Stimulated activated naive CD8-positive, alpha-beta T cell treated with anti-CD3 and anti-CD28 coated beads, Interleukin-15, Interleukin-2, amounts not matched to agents 100 ng/mL and 50 ng/mL, for 24 hours (primary cell): ENCODE data around the gene MYH13.
"Not testable (repeated sequence)": the region's sequence is repeated elsewhere in the genome, so short reads cannot be mapped to it uniquely, and the experiment has no call there.

Experiments used
- H3K27ac Mint-ChIP-seq: one replicate; pipeline ENCODE4 v1.8.0; 2021; ENCODE audit warnings: mild to moderate bottlenecking, mixed read lengths
- H3K27me3 Mint-ChIP-seq: one replicate; pipeline ENCODE4 v1.8.0; 2021; ENCODE audit warnings: mixed read lengths
- H3K36me3 Mint-ChIP-seq: one replicate; pipeline ENCODE4 v1.8.0; 2021; ENCODE audit warnings: low read depth, mixed read lengths
- H3K4me1 Mint-ChIP-seq: one replicate; pipeline ENCODE4 v1.8.0; 2021; ENCODE audit warnings: low read depth, mixed read lengths
- H3K4me3 Mint-ChIP-seq: one replicate; pipeline ENCODE4 v1.8.0; 2021; ENCODE audit warnings: mild to moderate bottlenecking, mixed read lengths
- H3K9me3 Mint-ChIP-seq: one replicate; pipeline ENCODE4 v1.8.0; 2021; ENCODE audit warnings: mixed read lengths

The MYH13 gene

GRCh38 chr17:10297691-10298090 is 75.1 kb downstream of the MYH13 start:
- no peak overlapping the region for H3K4me3 Mint-ChIP-seq
- H3K4me1 Mint-ChIP-seq, result peaks cover 9% of the 10 kb centered on the region
- no peaks in the 10 kb centered on the region for H3K36me3 Mint-ChIP-seq
- H3K27me3 Mint-ChIP-seq, result peaks cover 13% of the 10 kb centered on the region
- no peak overlapping the region for H3K27ac Mint-ChIP-seq
- H3K9me3 Mint-ChIP-seq, result no peaks in the 10 kb centered on the region

GRCh38 chr17:10295728-10296343 is 77.0 kb downstream of the MYH13 start:
- Mint-ChIP-seq H3K27ac (no peak overlapping the region), H3K27me3 (peaks cover 27% of the 10 kb centered on the region), H3K4me1 (peaks cover 16% of the 10 kb centered on the region), H3K4me3 (no peak overlapping the region), H3K36me3 (no peaks in the 10 kb centered on the region), H3K9me3 (no peaks in the 10 kb centered on the region)

GRCh38 chr17:10294180-10294579 is 78.6 kb downstream of the MYH13 start:
- H3K27ac Mint-ChIP-seq, result peak overlapping the region; percentile 59
- no peak overlapping the region for H3K4me3 Mint-ChIP-seq

GRCh38 chr17:10292057-10292937 is 80.5 kb downstream of the MYH13 start:
- Mint-ChIP-seq H3K36me3 (no peaks in the 10 kb centered on the region), H3K4me3 (no peak overlapping the region), H3K9me3 (no peaks in the 10 kb centered on the region), H3K27me3 (peaks cover 54% of the 10 kb centered on the region), H3K27ac (no peak overlapping the region), H3K4me1 (peaks cover 16% of the 10 kb centered on the region)

More at GRCh38 chr17:10294180-10294579, 78.6 kb downstream of the MYH13 start:
- H3K4me1 Mint-ChIP-seq, result peaks cover 16% of the 10 kb centered on the region
- no peaks in the 10 kb centered on the region for H3K36me3 Mint-ChIP-seq
- no peaks in the 10 kb centered on the region for H3K9me3 Mint-ChIP-seq
- H3K27me3 Mint-ChIP-seq, result peaks cover 39% of the 10 kb centered on the region

- H3K36me3 Mint-ChIP-seq, H3K9me3 Mint-ChIP-seq, H3K4me3 Mint-ChIP-seq, H3K27ac Mint-ChIP-seq: not testable (repeated sequence)
- Mint-ChIP-seq H3K27me3 (peaks cover 58% of the 10 kb centered on the region), H3K4me1 (peaks cover 16% of the 10 kb centered on the region)
Measured at GRCh38 chr17:10291576-10291975, 81.2 kb downstream of the MYH13 start.

DNA sequence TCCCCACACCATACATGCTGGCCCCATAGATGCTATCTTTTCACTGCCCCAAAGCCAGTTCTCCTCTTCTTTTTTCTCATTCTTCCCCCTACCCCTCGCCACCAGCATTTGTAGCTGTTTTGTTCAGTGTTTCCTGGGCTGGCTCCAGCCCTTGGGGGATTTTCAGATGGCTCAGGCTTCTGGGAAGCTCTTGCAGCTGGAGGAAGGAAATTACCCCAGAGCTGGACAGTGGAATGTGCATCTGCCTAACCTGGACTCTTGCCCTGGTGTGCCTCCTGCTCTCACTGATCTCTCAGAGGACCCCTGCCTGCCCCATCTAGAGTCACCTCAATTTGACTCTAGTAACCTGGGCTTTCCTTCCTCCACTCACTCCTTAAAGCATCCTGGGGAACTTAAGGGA is 82.8 kb downstream of the MYH13 start:
- H3K36me3 Mint-ChIP-seq, result no peaks in the 10 kb centered on the region
- peaks cover 16% of the 10 kb centered on the region for H3K4me1 Mint-ChIP-seq
- H3K9me3 Mint-ChIP-seq, result no peaks in the 10 kb centered on the region
- peaks cover 58% of the 10 kb centered on the region for H3K27me3 Mint-ChIP-seq
- no peak overlapping the region for H3K4me3 Mint-ChIP-seq
- no peak overlapping the region for H3K27ac Mint-ChIP-seq

GRCh38 chr17:10286324-10286723 is 86.5 kb downstream of the MYH13 start:
- Mint-ChIP-seq H3K27ac (no peak overlapping the region), H3K4me1 (no peaks in the 10 kb centered on the region), H3K36me3 (no peaks in the 10 kb centered on the region), H3K4me3 (no peak overlapping the region), H3K9me3 (no peaks in the 10 kb centered on the region), H3K27me3 (peaks cover 35% of the 10 kb centered on the region)

- no peaks in the 10 kb centered on the region for H3K4me1 Mint-ChIP-seq
- no peaks in the 10 kb centered on the region for H3K9me3 Mint-ChIP-seq
- peaks cover 32% of the 10 kb centered on the region for H3K27me3 Mint-ChIP-seq
- no peaks in the 10 kb centered on the region for H3K36me3 Mint-ChIP-seq
- no peak overlapping the region for H3K4me3 Mint-ChIP-seq
- no peak overlapping the region for H3K27ac Mint-ChIP-seq
Measured at GRCh38 chr17:10285896-10286295, 86.9 kb downstream of the MYH13 start.

DNA sequence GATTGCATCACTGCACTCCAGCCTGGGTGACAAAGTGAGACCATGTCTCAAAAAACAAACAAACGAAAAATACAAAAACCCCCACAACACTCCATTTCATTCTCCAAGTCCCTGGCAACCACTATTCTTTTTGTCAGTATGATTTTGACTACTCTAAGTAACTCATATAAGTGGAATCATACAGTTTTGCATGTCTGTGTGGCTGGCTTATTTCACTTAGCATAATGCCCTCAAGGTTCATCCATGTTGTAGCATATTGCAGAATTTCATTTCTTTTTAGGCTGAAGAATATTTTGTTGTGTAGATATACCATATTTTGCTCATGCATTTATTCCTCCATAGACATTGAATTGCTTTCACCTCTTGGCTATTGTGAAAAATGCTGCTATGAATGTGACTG is 92.7 kb downstream of the MYH13 start:
- no peaks in the 10 kb centered on the region for H3K9me3 Mint-ChIP-seq
- no peak overlapping the region for H3K4me3 Mint-ChIP-seq
- H3K4me1 Mint-ChIP-seq, result no peaks in the 10 kb centered on the region
- H3K27ac Mint-ChIP-seq, result no peak overlapping the region
- H3K27me3 Mint-ChIP-seq, result peaks cover 8% of the 10 kb centered on the region
- no peaks in the 10 kb centered on the region for H3K36me3 Mint-ChIP-seq

GRCh38 chr17:10278218-10278617 is 94.6 kb downstream of the MYH13 start:
- Mint-ChIP-seq H3K27ac (no peak overlapping the region), H3K9me3 (no peaks in the 10 kb centered on the region), H3K4me3 (no peak overlapping the region), H3K36me3 (no peaks in the 10 kb centered on the region), H3K27me3 (peaks cover 17% of the 10 kb centered on the region), H3K4me1 (no peaks in the 10 kb centered on the region)

GRCh38 chr17:10276436-10276835 is 96.4 kb downstream of the MYH13 start:
- Mint-ChIP-seq H3K27ac (no peak overlapping the region), H3K36me3 (no peaks in the 10 kb centered on the region), H3K27me3 (peaks cover 26% of the 10 kb centered on the region), H3K9me3 (no peaks in the 10 kb centered on the region), H3K4me1 (no peaks in the 10 kb centered on the region), H3K4me3 (no peak overlapping the region)

GRCh38 chr17:10275418-10275817 is 97.4 kb downstream of the MYH13 start:
- Mint-ChIP-seq H3K4me3 (no peak overlapping the region), H3K4me1 (no peaks in the 10 kb centered on the region), H3K27me3 (peaks cover 27% of the 10 kb centered on the region), H3K9me3 (no peaks in the 10 kb centered on the region), H3K27ac (no peak overlapping the region), H3K36me3 (no peaks in the 10 kb centered on the region)

DNA sequence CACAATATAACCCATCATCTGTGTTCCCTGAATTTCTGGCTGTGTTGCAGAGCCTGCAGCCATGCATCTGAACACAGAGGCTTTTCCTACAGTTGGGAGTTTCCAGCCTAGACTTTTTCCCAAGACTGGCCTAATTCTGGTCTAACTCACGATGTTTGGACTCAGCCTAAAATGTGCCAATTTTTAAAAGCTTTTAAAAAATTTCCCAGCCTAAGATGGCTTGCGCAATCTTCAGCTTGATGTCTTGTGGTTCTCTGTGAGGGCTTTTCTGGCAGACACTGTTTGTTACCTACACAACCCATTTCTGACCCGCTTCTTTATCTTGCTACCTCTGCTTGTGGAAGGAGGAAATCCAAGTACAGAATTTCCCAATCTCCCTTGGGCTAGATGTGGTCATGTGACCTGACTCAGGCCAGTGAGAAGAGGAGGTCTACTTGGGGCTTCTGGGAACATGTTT is 101.7 kb downstream of the MYH13 start:
- no peaks in the 10 kb centered on the region for H3K36me3 Mint-ChIP-seq
- H3K27ac Mint-ChIP-seq, result no peak overlapping the region
- no peak overlapping the region for H3K4me3 Mint-ChIP-seq
- peaks cover 41% of the 10 kb centered on the region for H3K27me3 Mint-ChIP-seq
- peaks cover 7% of the 10 kb centered on the region for H3K4me1 Mint-ChIP-seq
- peaks cover 9% of the 10 kb centered on the region for H3K9me3 Mint-ChIP-seq

DNA sequence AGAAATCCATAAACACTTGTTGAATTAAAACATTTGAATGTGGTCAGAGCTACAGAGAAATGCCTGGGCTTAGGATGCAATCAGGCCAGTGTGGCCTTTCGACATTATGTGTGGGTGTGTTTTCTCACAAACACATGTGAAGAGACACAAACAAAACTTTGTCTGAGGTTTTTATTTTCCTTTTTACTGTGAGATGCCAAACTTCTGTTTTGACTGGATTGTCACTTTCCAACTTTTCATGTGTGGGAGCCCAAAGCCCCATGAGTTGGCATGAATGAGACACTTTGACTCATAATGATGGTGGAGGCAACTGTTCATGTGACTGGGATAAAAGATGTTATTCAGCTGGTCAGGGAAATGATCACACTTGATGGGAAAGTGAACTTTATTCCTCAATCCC is 102.5 kb downstream of the MYH13 start:
- H3K4me3 Mint-ChIP-seq, result no peak overlapping the region
- peaks cover 16% of the 10 kb centered on the region for H3K4me1 Mint-ChIP-seq
- H3K9me3 Mint-ChIP-seq, result peaks cover 9% of the 10 kb centered on the region
- no peaks in the 10 kb centered on the region for H3K36me3 Mint-ChIP-seq
- peaks cover 39% of the 10 kb centered on the region for H3K27me3 Mint-ChIP-seq
- no peak overlapping the region for H3K27ac Mint-ChIP-seq

- Mint-ChIP-seq H3K4me3 (no peak overlapping the region), H3K27me3 (peaks cover 33% of the 10 kb centered on the region), H3K27ac (no peak overlapping the region), H3K36me3 (no peaks in the 10 kb centered on the region), H3K4me1 (peaks cover 23% of the 10 kb centered on the region), H3K9me3 (peaks cover 9% of the 10 kb centered on the region)
Measured at GRCh38 chr17:10268005-10268404, 104.8 kb downstream of the MYH13 start.
